Epithelial cell of proximal tubule (primary cell): ENCODE results near the gene TTYH3. TPM values are rescaled to one million over a fixed set of nuclear protein-coding genes. Genes with fewer than 3 reads are reported as not detected.

Experiments used
- DNase-seq: peaks from one replicate; pipeline ENCODE4 v3.0.0-alpha.2; 2011; ENCODE audit warnings: low read depth
- H3K4me3 ChIP-seq: 2 replicates; pipeline ENCODE4 v1.5.1; 2011; ENCODE audit warnings: low read depth, mild to moderate bottlenecking, low read length
- CTCF ChIP-seq: conservative IDR thresholded peaks from 2 replicates; pipeline ENCODE4 v1.5.1; 2012; ENCODE audit warnings: low read depth, mild to moderate bottlenecking, low read length
- total RNA-seq: library from RNA; depleted of rRNA; stranded (reverse); fragments of >200 nt; gene quantifications from 2 replicates; pipeline ENCODE4 v1.2.3, GENCODE V29; 2015

Gene TTYH3
- total RNA-seq, 1 donor from 2014 or later, result 97.6 TPM

- no peak overlapping the region for H3K4me3 ChIP-seq
- no peak for TF ChIP-seq CTCF
These were observed 12.7 kb upstream of the TTYH3 start for GRCh38 chr7:2619116-2619515.

GRCh38 chr7:2621061-2621828, 10.5 kb upstream of the TTYH3 start:
- no peak for DNase-seq
- no peak overlapping the region for H3K4me3 ChIP-seq
- TF ChIP-seq CTCF, result no peak

More at GRCh38 chr7:2619116-2619515, 12.7 kb upstream of the TTYH3 start:
- no peak for DNase-seq

- no peak for DNase-seq
- H3K4me3 ChIP-seq, result no peak overlapping the region
- TF ChIP-seq CTCF, result no peak
These were observed 9.7 kb upstream of the TTYH3 start for GRCh38 chr7:2621948-2622640.

- H3K4me3 ChIP-seq, result no peak overlapping the region
- TF ChIP-seq CTCF, result no peak
- DNase-seq, result no peak
These were observed 8.7 kb upstream of the TTYH3 start for GRCh38 chr7:2622869-2623697.

GRCh38 chr7:2623698-2624014, 8.1 kb upstream of the TTYH3 start:
- TF ChIP-seq CTCF, result no peak
- no peak overlapping the region for H3K4me3 ChIP-seq
- no peak for DNase-seq

- no peak for TF ChIP-seq CTCF
- no peak for DNase-seq
- no peak overlapping the region for H3K4me3 ChIP-seq
These were observed 7.4 kb upstream of the TTYH3 start for GRCh38 chr7:2624293-2624886.
